HG02571 (cell line): ENCODE data around the gene IGFBP5.

ENCODE experiments used
- ATAC-seq: cut with Tn5 transposase; IDR thresholded peaks from one replicate; pipeline ENCODE4 v1.9.1; 2021; ENCODE audit warnings: mild to moderate bottlenecking, moderate library complexity; ENCODE audit not compliant: unreplicated experiment

Gene IGFBP5

GRCh38 chr2:216648105-216648504 is 47.2 kb downstream of the IGFBP5 start:
- no peak for ATAC-seq

- ATAC-seq, result no peak
These were observed 49.2 kb downstream of the IGFBP5 start for GRCh38 chr2:216646116-216646515.

GRCh38 chr2:216645636-216645950 is 49.8 kb downstream of the IGFBP5 start:
- no peak for ATAC-seq

- ATAC-seq, result no peak
These were observed 50.3 kb downstream of the IGFBP5 start for GRCh38 chr2:216644842-216645635.

DNA sequence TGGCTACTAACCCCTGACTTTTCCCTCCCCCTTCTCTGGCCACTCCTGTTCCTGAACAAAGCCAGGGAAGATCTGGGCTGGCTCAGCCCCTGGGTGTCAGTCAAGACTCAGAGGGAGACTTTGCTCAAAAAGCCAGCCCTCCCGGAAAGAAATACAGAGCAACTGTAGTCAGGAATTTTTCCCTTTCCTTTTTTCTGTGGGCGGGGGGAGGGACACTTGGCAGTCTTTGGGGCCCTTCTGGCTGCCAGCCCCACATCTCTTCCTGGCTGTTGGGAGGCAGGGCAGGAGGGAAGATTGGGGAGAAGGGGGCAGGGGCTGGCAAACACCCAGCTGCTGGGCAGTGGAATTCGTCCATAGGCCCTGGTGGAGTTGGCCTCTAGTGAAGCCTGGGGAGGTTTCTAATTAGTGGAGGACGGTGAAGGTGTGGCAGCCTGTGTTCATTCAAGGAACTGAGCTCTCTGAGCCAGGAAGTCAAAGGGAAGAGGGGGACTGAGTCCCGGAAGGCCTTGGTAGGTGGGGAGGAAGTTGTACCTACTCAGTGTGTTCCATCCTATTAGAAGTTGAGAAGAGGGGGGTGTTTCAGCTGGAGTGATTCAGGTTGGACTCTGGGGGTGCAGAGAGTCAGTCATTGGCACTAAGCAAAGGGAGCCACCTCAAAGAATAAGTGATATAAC is 51.2 kb downstream of the IGFBP5 start:
- no peak for ATAC-seq

DNA sequence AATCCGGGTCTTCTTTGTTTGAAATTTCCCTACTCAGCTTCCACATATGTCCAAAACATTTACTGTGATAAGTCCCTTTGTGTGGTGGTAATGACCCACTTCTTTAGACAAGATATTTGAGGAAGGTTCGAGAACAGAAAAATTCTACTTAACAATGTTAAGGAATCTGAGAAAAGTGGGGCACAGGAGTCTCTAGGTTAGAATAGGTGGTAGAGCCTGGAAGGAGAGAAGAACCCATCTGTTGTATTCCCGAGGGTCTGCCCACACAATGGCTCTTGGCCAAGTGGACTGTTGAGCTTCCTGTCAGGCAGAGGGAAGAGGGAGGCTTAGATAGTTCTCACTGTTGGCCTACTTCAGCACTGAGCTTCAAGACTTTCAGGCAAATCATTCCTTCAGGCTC is 57.9 kb downstream of the IGFBP5 start:
- ATAC-seq, result no peak

GRCh38 chr2:216636551-216637450 is 58.5 kb downstream of the IGFBP5 start:
- no peak for ATAC-seq

DNA sequence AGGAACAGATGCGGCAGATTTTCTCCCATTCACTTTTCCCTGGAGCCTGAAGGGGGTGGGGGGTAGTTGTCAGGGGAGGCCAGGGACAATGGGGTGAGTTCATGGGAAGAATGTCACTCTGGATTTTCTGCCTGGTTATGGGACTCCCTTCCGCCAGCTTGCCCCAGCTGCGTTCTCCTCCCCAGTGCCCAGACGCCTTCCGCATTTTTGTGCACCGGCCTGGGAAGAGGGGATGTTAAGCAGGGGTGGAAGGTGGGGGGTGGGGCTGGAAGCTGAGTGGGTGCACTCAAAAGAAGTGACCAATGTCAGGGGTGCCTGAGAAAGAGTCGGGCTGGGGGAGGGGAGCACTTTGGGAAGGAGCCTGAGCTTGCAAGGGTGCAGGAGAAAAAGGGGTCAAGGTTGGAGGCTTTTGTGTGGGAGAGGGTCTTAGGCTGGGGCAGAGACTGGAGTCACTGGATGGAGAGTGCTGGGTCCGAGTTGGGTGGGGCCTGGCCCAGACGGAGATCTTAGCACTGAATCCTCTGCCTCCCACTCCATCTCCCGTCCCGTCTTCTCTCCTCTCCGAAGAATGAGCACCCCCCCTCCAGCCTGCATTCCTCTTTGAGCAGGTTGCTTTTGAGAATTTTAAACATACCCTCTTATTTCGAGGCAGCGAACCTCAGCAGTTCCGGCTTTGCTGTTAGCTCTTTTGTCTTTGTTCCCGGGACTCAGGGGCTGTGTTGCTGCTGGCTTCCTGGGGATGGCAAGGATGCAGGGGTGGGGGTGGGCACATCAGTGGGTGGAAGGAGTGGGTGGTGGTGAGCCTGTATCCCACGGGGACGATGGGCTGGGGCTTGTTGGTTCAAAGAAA is 59.4 kb downstream of the IGFBP5 start:
- ATAC-seq, result no peak

DNA sequence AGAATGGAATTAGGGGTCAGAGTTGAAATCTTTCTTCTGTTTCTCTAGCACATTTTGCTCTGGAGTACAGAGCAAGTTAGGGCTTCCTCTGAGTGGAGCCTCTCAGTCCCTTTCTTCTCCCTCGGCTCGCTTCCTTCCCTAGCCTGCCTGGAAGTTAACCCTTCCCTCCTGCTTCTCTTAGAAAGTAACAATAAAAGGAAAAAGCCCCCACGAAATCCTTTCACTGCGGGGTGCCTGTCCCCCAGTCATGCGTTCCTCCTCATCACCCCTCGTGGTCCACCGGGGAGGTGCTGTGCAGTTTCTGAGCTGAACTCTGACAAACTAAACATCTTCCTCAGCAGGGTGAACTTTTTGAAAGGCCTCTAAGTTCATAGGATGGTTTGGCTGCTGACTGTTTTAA is 60.2 kb downstream of the IGFBP5 start:
- no peak for ATAC-seq

GRCh38 chr2:216634370-216635148 is 60.8 kb downstream of the IGFBP5 start:
- ATAC-seq, result no peak

DNA sequence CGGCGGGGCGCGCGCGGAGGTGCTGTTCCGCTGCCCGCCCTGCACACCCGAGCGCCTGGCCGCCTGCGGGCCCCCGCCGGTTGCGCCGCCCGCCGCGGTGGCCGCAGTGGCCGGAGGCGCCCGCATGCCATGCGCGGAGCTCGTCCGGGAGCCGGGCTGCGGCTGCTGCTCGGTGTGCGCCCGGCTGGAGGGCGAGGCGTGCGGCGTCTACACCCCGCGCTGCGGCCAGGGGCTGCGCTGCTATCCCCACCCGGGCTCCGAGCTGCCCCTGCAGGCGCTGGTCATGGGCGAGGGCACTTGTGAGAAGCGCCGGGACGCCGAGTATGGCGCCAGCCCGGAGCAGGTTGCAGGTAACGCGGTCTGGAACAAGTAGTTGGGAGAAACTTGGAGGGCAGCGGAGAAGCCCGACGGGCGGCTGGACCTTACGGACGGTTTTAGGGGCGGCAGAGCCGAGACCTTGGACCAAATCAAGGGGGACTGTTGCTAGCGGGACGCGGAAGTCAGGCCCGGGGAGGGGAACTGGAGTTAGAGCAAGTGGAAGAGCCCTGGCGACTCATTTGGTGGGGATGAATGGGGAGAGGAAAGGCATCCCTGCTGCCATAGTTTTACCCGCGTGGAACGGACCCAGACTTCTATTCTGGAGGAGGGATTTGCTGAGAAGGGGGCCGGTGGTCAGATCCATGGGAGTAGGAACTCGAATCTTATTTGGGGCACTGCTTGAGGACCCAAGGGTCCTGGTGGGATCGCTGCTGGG is 61.6 kb downstream of the IGFBP5 start:
- ATAC-seq, result no peak

GRCh38 chr2:216632952-216633615 is 62.3 kb downstream of the IGFBP5 start, which contains the start of gene IGFBP2:
TSS of gene IGFBP2 (plus strand) at chr2:216633420. CDS start at chr2:216633524, 104 bp downstream.
- no peak for ATAC-seq

GRCh38 chr2:216632346-216632951 is 62.9 kb downstream of the IGFBP5 start:
- ATAC-seq, result no peak

GRCh38 chr2:216629784-216630183 is 65.6 kb downstream of the IGFBP5 start:
- ATAC-seq, result no peak

GRCh38 chr2:216626875-216627245 is 68.5 kb downstream of the IGFBP5 start:
- no peak for ATAC-seq

- no peak for ATAC-seq
These were observed 69.0 kb downstream of the IGFBP5 start for GRCh38 chr2:216626168-216626874.

GRCh38 chr2:216624251-216624650 is 71.1 kb downstream of the IGFBP5 start:
- ATAC-seq, result no peak

DNA sequence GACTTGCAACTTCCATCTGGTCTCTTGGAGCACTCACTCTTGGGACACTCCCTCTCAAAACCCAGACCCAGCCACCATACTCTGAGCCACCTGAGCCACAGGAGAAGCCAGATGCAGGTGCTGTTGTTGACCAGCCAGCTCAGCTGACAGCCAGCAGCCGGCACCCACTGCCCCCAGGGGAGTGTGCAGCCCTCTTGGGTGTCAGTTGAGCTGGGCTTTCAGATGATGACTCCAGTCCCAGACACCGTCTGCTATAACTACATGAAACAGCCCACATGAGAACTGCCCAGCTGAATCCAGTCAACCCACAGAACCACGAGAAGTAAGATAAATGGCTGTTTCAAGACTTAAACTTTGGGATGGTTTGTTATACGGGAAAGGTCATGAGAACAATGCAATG is 72.8 kb downstream of the IGFBP5 start:
- ATAC-seq, result no peak
